ENCODE results near the gene GTPBP8. TPM values are rescaled to one million over a fixed set of nuclear protein-coding genes. Genes with fewer than 3 reads are reported as not detected.

The GTPBP8 gene
- total RNA-seq, 1 donor from 2014 or later: 28.1 TPM

- Mint-ChIP-seq H3K27me3 (ENCODE audit: low read depth) (peaks cover 22% of the 10 kb centered on the region), H3K4me3 (no peak overlapping the region), H3K9me3 (no peaks in the 10 kb centered on the region), H3K4me1 (no peaks in the 10 kb centered on the region), H3K27ac (ENCODE audit: unreplicated experiment) (no peak overlapping the region), H3K36me3 (ENCODE audit: low read depth) (no peaks in the 10 kb centered on the region)
- no peak for DNase-seq (ENCODE audit: low read depth, low spot score)
- TF ChIP-seq CTCF (conservative IDR thresholded peaks at IDR 0.05): no peak
These were observed 17.2 kb upstream of the GTPBP8 start for GRCh38 chr3:112973325-112974177.

- H3K4me3 Mint-ChIP-seq: no peak overlapping the region
- no peak for TF ChIP-seq CTCF (conservative IDR thresholded peaks at IDR 0.05)
- no peaks in the 10 kb centered on the region for H3K36me3 Mint-ChIP-seq (ENCODE audit: low read depth)
- H3K9me3 Mint-ChIP-seq: no peaks in the 10 kb centered on the region
- no peak for DNase-seq (ENCODE audit: low read depth, low spot score)
- H3K27me3 Mint-ChIP-seq (ENCODE audit: low read depth): peaks cover 22% of the 10 kb centered on the region
- no peaks in the 10 kb centered on the region for H3K4me1 Mint-ChIP-seq
- no peak overlapping the region for H3K27ac Mint-ChIP-seq (ENCODE audit: unreplicated experiment)
These were observed 16.6 kb upstream of the GTPBP8 start for GRCh38 chr3:112974178-112974517.

- H3K27ac Mint-ChIP-seq (ENCODE audit: unreplicated experiment): no peak within 1 kb of the TSS
- H3K4me1 Mint-ChIP-seq: no peaks in the 10 kb centered on the region
- TF ChIP-seq CTCF (conservative IDR thresholded peaks at IDR 0.05): no peak
- no peaks in the 10 kb centered on the region for H3K36me3 Mint-ChIP-seq (ENCODE audit: low read depth)
- no peak within 1 kb of the TSS for H3K4me3 Mint-ChIP-seq
- DNase-seq (ENCODE audit: low read depth, low spot score): no peak
- no peaks in the 10 kb centered on the region for H3K9me3 Mint-ChIP-seq
- H3K27me3 Mint-ChIP-seq (ENCODE audit: low read depth): peaks cover 22% of the 10 kb centered on the region
These were observed 15.9 kb upstream of the GTPBP8 start, which contains the start of gene CD200R1 for GRCh38 chr3:112974894-112975293. TSS of gene CD200R1 (minus strand) at chr3:112975103. CDS start at chr3:112974857, 246 bp downstream.

GRCh38 chr3:112976001-112976400 is 14.8 kb upstream of the GTPBP8 start:
- H3K36me3 Mint-ChIP-seq (ENCODE audit: low read depth): no peaks in the 10 kb centered on the region

GRCh38 chr3:112976953-112977352 is 13.8 kb upstream of the GTPBP8 start:
- no peak for TF ChIP-seq CTCF (conservative IDR thresholded peaks at IDR 0.05)
- DNase-seq (ENCODE audit: low read depth, low spot score): no peak
- no peak overlapping the region for H3K27ac Mint-ChIP-seq (ENCODE audit: unreplicated experiment)
- H3K4me3 Mint-ChIP-seq: no peak overlapping the region
- H3K4me1 Mint-ChIP-seq: no peaks in the 10 kb centered on the region
- H3K36me3 Mint-ChIP-seq (ENCODE audit: low read depth): no peaks in the 10 kb centered on the region
- H3K27me3 Mint-ChIP-seq (ENCODE audit: low read depth): peaks cover 15% of the 10 kb centered on the region
- H3K9me3 Mint-ChIP-seq: no peaks in the 10 kb centered on the region

More at GRCh38 chr3:112976001-112976400, 14.8 kb upstream of the GTPBP8 start:
- TF ChIP-seq CTCF (conservative IDR thresholded peaks at IDR 0.05): no peak
- no peaks in the 10 kb centered on the region for H3K9me3 Mint-ChIP-seq
- H3K4me1 Mint-ChIP-seq: no peaks in the 10 kb centered on the region
- peaks cover 22% of the 10 kb centered on the region for H3K27me3 Mint-ChIP-seq (ENCODE audit: low read depth)
- H3K27ac Mint-ChIP-seq (ENCODE audit: unreplicated experiment): no peak overlapping the region
- DNase-seq (ENCODE audit: low read depth, low spot score): no peak
- no peak overlapping the region for H3K4me3 Mint-ChIP-seq
